ENCODE data around the gene DCAF6. TPM values are rescaled to one million over a fixed set of nuclear protein-coding genes. Genes with fewer than 3 reads are reported as not detected.

The DCAF6 gene
- total RNA-seq, 1 donor from 2014 or later = 28.6 TPM

GRCh38 chr1:168031627-168032026 lies 95.1 kb downstream of the DCAF6 start:
- Mint-ChIP-seq H3K4me3 (no peak overlapping the region), H3K27me3 (ENCODE audit: insufficient read depth, low read depth) (no peaks in the 10 kb centered on the region), H3K4me1 (no peaks in the 10 kb centered on the region), H3K36me3 (peaks cover 4% of the 10 kb centered on the region), H3K27ac (no peak overlapping the region), H3K9me3 (no peaks in the 10 kb centered on the region)
- H3F3A ChIP-seq (ENCODE audit: low read depth) = no peaks in the 10 kb centered on the region
- no peaks in the 10 kb centered on the region for H3K79me2 ChIP-seq (ENCODE audit: low read depth)
- H3K4me3 ChIP-seq = no peak overlapping the region
- no peaks in the 10 kb centered on the region for H3K9me3 ChIP-seq (ENCODE audit: low read depth)
- H3K36me3 ChIP-seq = peaks cover 15% of the 10 kb centered on the region
- H3K27me3 ChIP-seq = no peaks in the 10 kb centered on the region
- H3K4me2 ChIP-seq = no peak overlapping the region
- H3K9ac ChIP-seq = no peak overlapping the region
- no peaks in the 10 kb centered on the region for H3K4me1 ChIP-seq
- no peak for TF ChIP-seq EZH2 (IDR thresholded peaks at IDR 0.05)
- TF ChIP-seq CTCF (IDR thresholded peaks at IDR 0.05) = no peak
- no peak for TF ChIP-seq EZH2phosphoT487 (IDR thresholded peaks at IDR 0.05)
- H3K27ac ChIP-seq = no peak overlapping the region
- no peaks in the 10 kb centered on the region for H4K20me1 ChIP-seq (ENCODE audit: low read depth)
- H2AFZ ChIP-seq (replicated peaks) = no peak overlapping the region
- no peak for DNase-seq (ENCODE audit: low spot score)

- no peaks in the 10 kb centered on the region for H3K27me3 ChIP-seq
- Mint-ChIP-seq H3K4me3 (no peak overlapping the region), H3K27me3 (ENCODE audit: insufficient read depth, low read depth) (no peaks in the 10 kb centered on the region), H3K9me3 (no peaks in the 10 kb centered on the region), H3K36me3 (peaks cover 4% of the 10 kb centered on the region), H3K4me1 (no peaks in the 10 kb centered on the region), H3K27ac (no peak overlapping the region)
- H3F3A ChIP-seq (ENCODE audit: low read depth) = no peaks in the 10 kb centered on the region
- H3K4me2 ChIP-seq = no peak overlapping the region
- TF ChIP-seq CTCF (IDR thresholded peaks at IDR 0.05) = no peak
- no peak for TF ChIP-seq EZH2 (IDR thresholded peaks at IDR 0.05)
- no peak for TF ChIP-seq EZH2phosphoT487 (IDR thresholded peaks at IDR 0.05)
- no peaks in the 10 kb centered on the region for H3K9me3 ChIP-seq (ENCODE audit: low read depth)
- H3K4me3 ChIP-seq = no peak overlapping the region
- no peak for DNase-seq (ENCODE audit: low spot score)
- H4K20me1 ChIP-seq (ENCODE audit: low read depth) = no peaks in the 10 kb centered on the region
- no peaks in the 10 kb centered on the region for H3K4me1 ChIP-seq
- no peak overlapping the region for H2AFZ ChIP-seq (replicated peaks)
- no peak overlapping the region for H3K9ac ChIP-seq
- H3K36me3 ChIP-seq = peaks cover 15% of the 10 kb centered on the region
- H3K79me2 ChIP-seq (ENCODE audit: low read depth) = no peaks in the 10 kb centered on the region
- no peak overlapping the region for H3K27ac ChIP-seq
Measured at GRCh38 chr1:168032029-168032428, 95.5 kb downstream of the DCAF6 start.

DNA sequence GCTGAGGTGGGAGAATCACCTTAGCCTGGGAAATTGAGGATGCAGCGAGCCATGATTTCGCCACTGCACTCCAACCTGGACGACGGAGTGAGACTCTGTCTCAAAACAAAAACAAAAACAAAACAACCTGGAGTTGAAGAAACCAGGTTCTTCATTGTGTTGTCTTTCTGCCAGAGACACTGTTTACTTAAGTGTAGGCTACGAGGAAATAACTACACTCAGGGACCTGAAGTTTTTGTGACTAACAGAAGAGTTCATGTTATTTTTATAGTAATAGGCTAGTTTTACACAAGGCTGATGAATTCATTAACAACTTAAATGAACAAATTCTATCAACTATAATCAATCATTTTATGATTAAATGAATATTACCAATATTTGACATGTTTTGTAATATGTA lies 98.9 kb downstream of the DCAF6 start:
- H3K4me1 ChIP-seq = no peaks in the 10 kb centered on the region
- H3K4me2 ChIP-seq = no peak overlapping the region
- no peak for TF ChIP-seq CTCF (IDR thresholded peaks at IDR 0.05)
- TF ChIP-seq EZH2phosphoT487 (IDR thresholded peaks at IDR 0.05) = no peak
- no peak for TF ChIP-seq EZH2 (IDR thresholded peaks at IDR 0.05)
- no peak overlapping the region for H2AFZ ChIP-seq (replicated peaks)
- no peak overlapping the region for H3K4me3 ChIP-seq
- H3K27ac Mint-ChIP-seq = no peak overlapping the region
- no peaks in the 10 kb centered on the region for H3K79me2 ChIP-seq (ENCODE audit: low read depth)
- H3K9ac ChIP-seq = no peak overlapping the region
- no peaks in the 10 kb centered on the region for H3K27me3 Mint-ChIP-seq (ENCODE audit: insufficient read depth, low read depth)
- no peak overlapping the region for H3K27ac ChIP-seq
- no peaks in the 10 kb centered on the region for H3F3A ChIP-seq (ENCODE audit: low read depth)
- no peaks in the 10 kb centered on the region for H4K20me1 ChIP-seq (ENCODE audit: low read depth)
- H3K4me1 Mint-ChIP-seq = no peaks in the 10 kb centered on the region
- no peak overlapping the region for H3K4me3 Mint-ChIP-seq
- no peaks in the 10 kb centered on the region for H3K27me3 ChIP-seq
- H3K9me3 Mint-ChIP-seq = no peaks in the 10 kb centered on the region
- DNase-seq (ENCODE audit: low spot score) = no peak
- H3K36me3 ChIP-seq = no peaks in the 10 kb centered on the region
- H3K36me3 Mint-ChIP-seq = peaks cover 4% of the 10 kb centered on the region
- no peaks in the 10 kb centered on the region for H3K9me3 ChIP-seq (ENCODE audit: low read depth)
